Activated effector memory CD4-positive, alpha-beta T cell treated with anti-CD3 and anti-CD28 coated beads, Interleukin-2, amount 50 U/mL, for 16 hours (primary cell): ENCODE results near the gene B4GAT1.
A peak's percentile ranks its signal among the peaks of the same experiment; 100 is the strongest.
"Not testable (repeated sequence)": the region's sequence is repeated elsewhere in the genome, so short reads cannot be mapped to it uniquely, and the experiment has no call there.

Experiments
- DNase-seq: peaks from one replicate; pipeline ENCODE4 v3.0.0-alpha.2; 2020

B4GAT1 gene

GRCh38 chr11:66335531-66336233 is 11.7 kb downstream of the B4GAT1 start:
- DNase-seq: no peak

GRCh38 chr11:66334605-66335442 is 12.6 kb downstream of the B4GAT1 start:
- no peak for DNase-seq

- DNase-seq: no peak
These were observed 13.4 kb downstream of the B4GAT1 start for GRCh38 chr11:66333896-66334604.

GRCh38 chr11:66333220-66333877 is 14.1 kb downstream of the B4GAT1 start:
- DNase-seq: no peak

GRCh38 chr11:66332371-66333219 is 14.8 kb downstream of the B4GAT1 start:
- DNase-seq: no peak

GRCh38 chr11:66331542-66332370 is 15.7 kb downstream of the B4GAT1 start:
- DNase-seq: no peak

GRCh38 chr11:66330931-66331330 is 16.5 kb downstream of the B4GAT1 start:
- no peak for DNase-seq

- no peak for DNase-seq
These were observed 18.2 kb downstream of the B4GAT1 start for GRCh38 chr11:66329165-66329673.

- peak; percentile 92 for DNase-seq
These were observed 18.9 kb downstream of the B4GAT1 start for GRCh38 chr11:66328302-66329144.

- no peak for DNase-seq
These were observed 19.5 kb downstream of the B4GAT1 start for GRCh38 chr11:66328031-66328301.

- DNase-seq: no peak
These were observed 20.0 kb downstream of the B4GAT1 start for GRCh38 chr11:66327171-66328030.

- DNase-seq: no peak
These were observed 20.9 kb downstream of the B4GAT1 start for GRCh38 chr11:66326261-66327111.

- no peak for DNase-seq
These were observed 22.2 kb downstream of the B4GAT1 start for GRCh38 chr11:66325263-66325671.

GRCh38 chr11:66324664-66325063 is 22.8 kb downstream of the B4GAT1 start:
- no peak for DNase-seq

GRCh38 chr11:66323684-66324083 is 23.7 kb downstream of the B4GAT1 start:
- DNase-seq: no peak

GRCh38 chr11:66322732-66323427 is 24.5 kb downstream of the B4GAT1 start:
- DNase-seq: no peak

- DNase-seq: no peak
These were observed 25.8 kb downstream of the B4GAT1 start for GRCh38 chr11:66321606-66322005.

- DNase-seq: not testable (repeated sequence)
These were observed 26.7 kb downstream of the B4GAT1 start for GRCh38 chr11:66320748-66321147.
